Measurements from ENCODE around the gene ABLIM3.

DNA sequence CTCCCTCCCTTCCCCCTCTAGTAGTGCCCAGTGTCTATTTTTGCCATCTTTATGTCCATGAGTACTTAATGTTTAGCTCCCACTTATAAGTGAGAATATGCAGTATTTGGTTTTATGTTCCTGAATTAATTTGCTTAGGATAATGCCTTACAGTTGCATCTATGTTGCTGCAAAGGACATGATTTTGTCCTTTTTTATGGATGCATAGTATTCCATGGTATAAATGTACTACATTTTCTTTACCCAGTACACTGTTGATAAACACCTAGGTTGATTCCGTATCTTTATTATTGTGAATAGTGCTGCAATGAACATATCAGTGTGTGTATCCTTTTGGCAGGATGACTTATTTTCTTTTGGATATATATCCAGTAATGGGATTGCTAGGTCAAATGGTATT, 3.8 kb downstream of the ABLIM3 start:
- TF ChIP-seq L3MBTL2 (conservative IDR thresholded peaks at IDR 0.05) (no peak), FOXM1 (IDR thresholded peaks at IDR 0.05; ENCODE audit: borderline replicate concordance) (no peak), NFRKB (IDR thresholded peaks at IDR 0.05) (no peak), CTBP1 (IDR thresholded peaks at IDR 0.05; ENCODE audit: borderline replicate concordance) (no peak), SUZ12 (IDR thresholded peaks at IDR 0.05) (no peak), FOXA1 (IDR thresholded peaks at IDR 0.05) (no peak), LEF1 (IDR thresholded peaks at IDR 0.05; ENCODE audit: borderline replicate concordance) (no peak), ELF4 (IDR thresholded peaks at IDR 0.05) (no peak), HDGF (IDR thresholded peaks at IDR 0.05; ENCODE audit: borderline replicate concordance) (no peak), BHLHE40 (IDR thresholded peaks at IDR 0.05; ENCODE audit: borderline replicate concordance) (no peak), ARNT (IDR thresholded peaks at IDR 0.05) (no peak), ZNF384 (IDR thresholded peaks at IDR 0.05) (no peak), SP1 (IDR thresholded peaks at IDR 0.05) (no peak)
- TF ChIP-seq, protein P1, sequence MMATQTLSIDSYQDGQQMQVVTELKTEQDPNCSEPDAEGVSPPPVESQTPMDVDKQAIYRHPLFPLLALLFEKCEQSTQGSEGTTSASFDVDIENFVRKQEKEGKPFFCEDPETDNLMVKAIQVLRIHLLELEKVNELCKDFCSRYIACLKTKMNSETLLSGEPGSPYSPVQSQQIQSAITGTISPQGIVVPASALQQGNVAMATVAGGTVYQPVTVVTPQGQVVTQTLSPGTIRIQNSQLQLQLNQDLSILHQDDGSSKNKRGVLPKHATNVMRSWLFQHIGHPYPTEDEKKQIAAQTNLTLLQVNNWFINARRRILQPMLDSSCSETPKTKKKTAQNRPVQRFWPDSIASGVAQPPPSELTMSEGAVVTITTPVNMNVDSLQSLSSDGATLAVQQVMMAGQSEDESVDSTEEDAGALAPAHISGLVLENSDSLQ (IDR thresholded peaks at IDR 0.05) = no peak
